GM19099 (cell line): ENCODE results near the gene MTFR1L.

Experiments used
- POLR2A ChIP-seq: IDR thresholded peaks from 3 replicates; pipeline ENCODE4 v1.6.1; 2011; ENCODE audit warnings: low read depth; ENCODE audit not compliant: insufficient read length; ENCODE audit errors: extremely low read depth

The MTFR1L gene

GRCh38 chr1:25854554-25854953 lies 34.8 kb downstream of the MTFR1L start:
- TF ChIP-seq POLR2A = no peak

DNA sequence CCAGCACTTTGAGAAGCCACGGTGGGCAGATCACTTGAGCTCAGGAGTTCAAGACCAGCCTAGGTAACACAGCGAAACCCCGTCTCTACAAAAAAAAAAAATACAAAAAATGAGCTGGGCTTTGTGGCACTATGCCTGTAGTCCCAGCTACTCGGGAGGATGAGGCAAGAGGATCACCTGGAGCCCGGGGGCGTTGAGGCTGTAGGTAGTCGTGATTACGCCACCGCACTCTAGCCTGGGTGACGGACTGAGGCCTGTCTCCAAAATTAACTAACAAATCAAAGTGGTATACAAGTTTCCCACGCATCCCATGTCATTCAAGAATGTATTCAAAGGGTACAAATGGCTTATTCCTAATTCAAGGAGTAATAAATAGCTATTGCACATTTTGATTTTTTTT lies 37.1 kb downstream of the MTFR1L start:
- TF ChIP-seq POLR2A = no peak

- TF ChIP-seq POLR2A = no peak
Observed at GRCh38 chr1:25858494-25858893, 38.7 kb downstream of the MTFR1L start.

DNA sequence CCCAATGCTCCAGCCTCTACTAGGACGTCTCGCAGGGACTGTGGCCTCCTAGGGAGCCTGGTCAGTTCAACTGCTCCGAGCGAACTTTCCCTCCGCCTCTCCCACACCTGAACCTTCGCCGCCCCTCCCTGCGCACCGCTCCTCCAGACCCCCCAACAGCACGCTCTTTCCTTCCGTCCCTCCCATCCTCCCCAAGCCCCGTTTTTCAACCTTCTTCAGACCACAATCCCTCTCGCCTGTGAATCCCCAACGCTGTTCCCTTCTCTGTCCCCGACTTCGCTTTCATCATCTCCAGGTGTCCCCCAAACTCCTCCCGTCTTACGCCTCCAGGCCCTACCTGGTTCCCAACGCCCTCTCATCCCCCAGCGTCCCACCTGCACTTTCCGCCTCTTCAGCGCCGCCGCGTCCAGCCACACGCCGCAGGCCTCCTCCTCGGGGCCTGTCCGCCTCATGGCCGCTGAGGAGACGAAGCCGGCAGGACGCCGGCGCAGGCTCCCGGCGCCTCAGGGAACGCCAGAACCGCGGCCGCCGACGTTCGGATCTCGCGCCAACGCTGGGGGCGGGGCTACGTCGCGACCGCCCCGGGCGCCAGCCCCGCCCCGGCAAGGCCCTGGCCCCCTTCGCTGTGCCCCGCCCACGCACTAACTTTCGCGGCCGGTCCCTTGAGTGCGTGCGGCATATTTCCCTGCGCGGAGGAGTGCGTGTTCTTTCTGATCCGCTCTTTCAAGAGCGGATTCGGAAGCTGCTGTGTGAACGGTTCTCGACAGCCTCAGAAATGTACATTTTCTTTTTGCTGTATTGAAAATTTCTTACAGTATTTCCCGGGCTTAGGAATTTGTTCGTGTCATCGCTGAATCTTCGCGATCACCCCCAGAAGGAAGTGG lies 39.4 kb downstream of the MTFR1L start, which contains the start of gene AUNIP:
Gene AUNIP (minus strand): TSS at position 552 of the 884 bp plus-strand sequence. CDS start 100 bp downstream, at position 452.
- peak; percentile 92 for TF ChIP-seq POLR2A

DNA sequence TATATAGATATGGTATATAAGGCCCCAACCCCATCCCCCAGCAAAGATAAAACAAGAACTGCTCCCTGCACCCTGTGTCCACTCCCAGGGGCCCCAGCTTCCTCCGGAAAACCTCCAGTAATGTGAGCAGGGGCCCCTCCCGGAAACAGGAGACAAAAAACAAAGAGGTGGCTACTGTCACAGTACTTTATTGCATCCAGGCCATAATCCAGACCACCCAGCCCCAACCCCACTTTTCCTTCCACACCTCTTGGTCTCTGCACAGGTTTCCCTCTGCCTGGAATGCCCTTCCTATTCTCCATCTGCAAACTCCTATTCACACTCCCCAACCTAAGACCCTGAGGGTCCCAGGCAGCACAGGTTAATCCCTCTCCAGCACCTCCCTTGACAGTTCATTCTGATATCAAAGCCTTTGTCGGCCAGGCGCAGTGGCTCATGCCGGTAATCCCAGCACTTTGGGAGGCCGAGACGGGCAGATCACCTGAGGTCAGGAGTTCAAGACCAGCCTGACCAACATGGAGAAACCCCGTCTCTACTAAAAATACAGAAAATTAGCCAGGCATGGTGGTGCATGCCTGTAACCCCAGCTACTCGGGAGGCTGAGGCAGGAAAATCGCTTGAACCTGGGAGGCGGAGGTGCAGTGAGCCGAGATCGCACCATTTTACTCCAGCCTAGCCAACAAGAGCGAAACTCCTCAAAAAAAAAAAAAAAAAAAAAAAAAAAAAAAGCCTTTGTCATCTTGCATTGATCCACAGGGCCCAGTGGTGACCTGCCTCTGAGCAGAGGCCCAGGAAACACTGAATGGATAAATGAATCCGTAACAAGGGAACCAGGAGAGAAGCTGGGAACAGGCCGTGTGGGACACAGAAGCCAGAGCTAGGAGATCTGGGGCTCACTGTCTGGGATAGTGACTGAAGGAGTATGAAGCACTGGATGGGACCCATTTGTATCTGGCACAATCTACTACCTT lies 41.8 kb downstream of the MTFR1L start:
- TF ChIP-seq POLR2A = no peak

DNA sequence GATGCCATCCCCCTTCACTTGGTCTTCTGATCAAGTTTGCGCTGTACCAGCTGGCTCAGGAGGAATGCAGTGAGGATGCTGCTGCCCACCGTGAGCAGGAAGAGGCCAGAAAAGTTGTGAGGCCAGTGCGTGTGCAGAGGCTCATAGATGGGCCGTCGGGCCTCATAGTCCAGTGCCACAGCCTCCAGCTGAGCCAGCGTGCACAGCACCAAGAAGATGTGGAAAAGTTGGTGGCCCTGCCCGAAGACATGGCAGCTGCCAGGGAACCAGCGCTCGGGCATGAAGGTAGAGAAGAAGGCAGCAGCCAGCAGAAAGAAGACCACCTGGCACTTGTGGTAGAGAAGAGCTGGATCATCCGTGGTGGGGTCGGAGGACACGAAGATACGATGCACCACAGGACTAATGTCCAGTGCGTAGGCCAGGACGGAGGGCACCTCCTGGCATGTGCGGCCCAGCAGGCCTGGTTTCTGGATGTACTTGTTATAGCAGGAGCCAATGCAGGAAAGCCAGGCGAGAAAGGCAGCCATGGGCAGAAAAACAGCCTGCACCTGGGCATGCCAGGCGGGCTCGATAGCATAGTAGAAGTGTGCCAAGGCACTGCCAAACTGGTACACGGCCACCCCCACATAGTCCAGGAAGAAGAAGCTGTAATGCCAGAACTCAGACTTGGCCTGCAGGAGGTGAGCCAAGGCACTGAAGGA lies 43.2 kb downstream of the MTFR1L start:
- no peak for TF ChIP-seq POLR2A

DNA sequence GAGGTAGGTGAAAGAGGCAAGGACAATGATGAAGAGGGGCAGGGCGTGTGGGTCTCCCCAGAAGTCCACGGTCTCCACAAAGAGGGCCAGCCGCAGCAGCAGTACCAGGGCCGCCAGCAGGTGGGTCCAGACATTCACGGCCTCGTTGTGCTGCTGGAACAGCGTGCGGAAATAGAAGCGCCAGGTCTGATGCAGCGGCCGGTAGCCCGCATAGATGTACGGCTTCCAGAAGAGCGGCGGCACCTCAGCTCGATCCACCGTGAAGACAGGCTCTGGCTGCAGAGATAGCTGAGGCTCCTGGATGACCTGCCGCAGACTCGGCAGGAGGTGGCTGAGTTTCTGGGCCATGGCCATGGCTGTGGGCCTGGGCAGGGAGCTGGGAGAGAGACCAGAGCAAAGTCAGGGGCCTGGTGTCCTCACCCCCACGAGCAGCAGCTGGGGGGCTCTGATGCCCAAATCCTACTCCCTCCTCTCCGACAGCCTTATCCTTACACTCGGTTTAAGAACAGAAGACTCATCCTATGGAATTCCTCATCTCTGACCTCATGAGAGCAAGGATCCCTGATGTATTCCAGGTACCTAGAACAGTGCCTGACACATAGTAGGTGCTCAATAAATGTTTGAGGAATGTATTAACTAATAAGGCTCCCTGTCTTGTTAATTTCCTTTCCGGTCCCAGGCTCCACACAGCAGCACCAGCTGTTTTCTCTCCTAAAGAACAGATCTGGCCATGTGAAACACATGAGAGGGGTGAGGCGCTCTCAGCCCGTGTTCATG lies 43.9 kb downstream of the MTFR1L start:
- no peak for TF ChIP-seq POLR2A

- TF ChIP-seq POLR2A = no peak
Observed at GRCh38 chr1:25864434-25864833, 44.7 kb downstream of the MTFR1L start.

DNA sequence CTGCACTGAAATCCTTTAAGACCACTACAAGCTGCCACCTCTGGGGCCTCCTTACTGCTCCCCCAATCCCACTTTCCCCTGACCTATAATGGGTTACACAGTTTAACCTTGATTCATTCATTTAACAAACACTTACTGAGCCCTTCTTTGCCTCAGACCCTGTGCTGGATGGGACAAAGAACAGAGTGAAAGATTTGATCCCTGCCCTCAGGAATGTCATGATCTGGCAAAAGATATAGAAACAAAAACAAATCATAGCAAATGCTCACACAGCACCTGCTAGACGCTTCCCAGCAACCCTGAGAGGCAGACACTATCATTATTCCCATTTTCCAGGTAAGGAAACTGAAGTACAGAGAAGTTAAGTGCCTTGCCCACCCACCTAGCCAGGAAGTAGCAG lies 46.5 kb downstream of the MTFR1L start:
- TF ChIP-seq POLR2A = no peak

DNA sequence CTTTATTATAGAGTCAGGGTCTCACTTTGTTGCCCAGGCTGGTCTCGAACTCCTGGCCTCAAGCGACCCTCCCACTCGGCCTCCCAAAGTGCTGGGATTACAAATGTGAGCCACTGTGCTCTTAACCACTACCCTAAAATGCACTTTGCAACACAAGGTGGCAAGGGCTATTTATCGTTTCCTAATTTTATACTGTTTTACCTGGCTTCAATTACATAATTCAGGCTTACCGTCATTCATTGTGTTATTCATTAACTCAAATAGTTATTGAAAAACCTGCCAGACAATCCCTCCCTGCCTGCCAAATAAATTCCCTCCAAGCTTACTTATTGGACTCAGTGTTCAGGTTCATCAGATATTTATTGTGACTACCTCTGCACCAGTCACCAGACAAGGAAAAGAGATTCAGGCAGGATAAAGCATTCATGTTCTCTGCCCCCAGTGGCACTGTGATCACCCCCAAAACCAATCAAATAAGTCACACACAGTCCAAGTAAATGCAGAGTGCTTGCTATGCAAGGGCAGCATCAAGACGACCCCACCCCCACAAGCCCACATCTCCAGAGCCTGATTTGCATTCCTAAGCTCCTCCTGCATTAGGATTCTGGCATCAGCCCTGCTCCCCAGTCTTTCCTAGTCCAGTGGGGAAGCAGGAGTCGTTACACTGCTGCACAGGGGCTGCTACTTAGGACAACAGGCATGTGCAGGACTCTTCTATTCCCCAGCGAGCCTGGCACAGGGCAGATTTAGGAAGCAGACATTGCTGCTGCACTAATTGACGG lies 47.6 kb downstream of the MTFR1L start:
- no peak for TF ChIP-seq POLR2A

DNA sequence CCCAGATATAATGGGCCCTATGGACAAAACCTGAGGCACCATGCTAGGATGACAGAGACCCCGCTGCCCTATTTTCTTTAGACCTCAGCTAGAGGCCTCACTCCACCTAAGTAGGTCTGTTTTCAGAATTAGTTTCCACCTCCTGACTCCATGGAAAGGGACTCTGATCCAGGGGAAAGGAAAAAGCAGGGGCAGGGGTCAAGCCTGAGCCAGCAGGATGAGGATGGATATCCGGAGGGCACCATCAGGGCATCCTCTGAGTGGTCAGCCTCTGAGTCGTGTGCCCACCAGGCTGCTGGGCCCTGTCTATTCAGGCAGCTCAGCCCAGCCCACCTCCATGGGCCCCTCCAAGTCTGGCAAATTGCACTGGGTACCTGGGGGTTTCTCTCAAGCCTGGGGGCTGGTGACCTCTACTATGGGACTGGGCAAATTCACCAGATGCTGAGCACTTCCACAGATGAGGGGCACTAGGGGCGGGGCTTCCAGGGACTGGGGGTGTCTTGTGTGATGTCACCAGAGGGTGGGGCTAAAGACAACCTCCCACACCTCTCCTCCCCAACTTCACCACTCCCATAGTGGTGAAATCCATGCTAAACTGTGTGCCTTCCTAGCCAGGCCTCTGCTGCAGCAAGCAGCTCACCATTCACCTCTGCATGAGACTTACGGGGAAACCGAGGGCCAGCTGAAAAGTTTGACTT lies 50.3 kb downstream of the MTFR1L start:
- TF ChIP-seq POLR2A = no peak

DNA sequence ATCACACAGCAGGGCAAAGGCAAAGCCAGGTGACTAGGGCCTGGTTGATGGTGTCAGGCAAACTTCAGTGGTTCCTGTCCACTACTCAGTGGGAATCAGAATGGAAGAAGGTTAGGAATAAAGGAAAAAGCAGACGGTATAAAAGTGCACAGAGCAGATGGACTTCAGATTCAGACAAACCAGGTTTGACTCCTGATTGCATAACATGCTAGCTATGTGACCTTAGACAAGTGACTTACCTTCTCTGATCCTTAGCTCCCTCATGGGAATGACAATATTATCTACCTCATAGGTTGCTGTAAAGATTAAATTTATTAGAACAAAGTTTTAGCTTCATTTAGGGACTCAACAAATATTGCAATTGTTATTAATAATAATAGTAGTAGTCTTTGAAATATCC lies 50.9 kb downstream of the MTFR1L start:
- TF ChIP-seq POLR2A = no peak
